OCI-LY1 (cell line): ENCODE data around the gene PLA2G6.

Source experiments
- H2AFZ ChIP-seq: fragments of 200-600 bp; sonication (generic), shearing (Covaris generic); 2 replicates; pipeline ENCODE4 v1.6.0; 2014; ENCODE audit warnings: antibody characterized with exemption, mild to moderate bottlenecking, low read length
- H3F3A ChIP-seq: fragments of 200-600 bp; sonication (generic), shearing (Covaris generic); 2 replicates; pipeline ENCODE4 v1.6.0; 2014; ENCODE audit warnings: mild to moderate bottlenecking, antibody characterized with exemption, low read length, moderate library complexity; ENCODE audit not compliant: insufficient read depth
- H3K27ac ChIP-seq: fragments of 200-600 bp; sonication (generic); 2 replicates; pipeline ENCODE4 v1.5.1; 2014; ENCODE audit warnings: low read length, mixed run types, mild to moderate bottlenecking, low read depth; ENCODE audit not compliant: poor library complexity, severe bottlenecking
- H3K27me3 ChIP-seq: fragments of 200-600 bp; sonication (generic); 2 replicates; pipeline ENCODE4 v1.6.0; 2014; ENCODE audit warnings: antibody characterized with exemption, mild to moderate bottlenecking, low read length, moderate library complexity; ENCODE audit not compliant: insufficient read depth
- H3K36me3 ChIP-seq: fragments of 200-600 bp; sonication (generic); 2 replicates; pipeline ENCODE4 v1.6.1; 2014; ENCODE audit warnings: mild to moderate bottlenecking, antibody characterized with exemption, low read length, moderate library complexity, mixed read lengths; ENCODE audit not compliant: insufficient read depth
- H3K4me1 ChIP-seq: fragments of 200-600 bp; sonication (generic); 2 replicates; pipeline ENCODE4 v1.5.1; 2014; ENCODE audit warnings: mild to moderate bottlenecking, low read length, moderate library complexity; ENCODE audit not compliant: insufficient read depth, severe bottlenecking
- H3K4me2 ChIP-seq: fragments of 200-600 bp; sonication (generic), shearing (Covaris generic); 2 replicates; pipeline ENCODE4 v1.6.1; 2014; ENCODE audit warnings: low read length
- H3K4me3 ChIP-seq: fragments of 200-600 bp; sonication (generic); 2 replicates; pipeline ENCODE4 v1.5.1; 2014; ENCODE audit warnings: low read length, low read depth, mild to moderate bottlenecking, mixed read lengths; ENCODE audit not compliant: poor library complexity, severe bottlenecking
- H3K79me2 ChIP-seq: fragments of 200-600 bp; shearing (Covaris generic); 2 replicates; pipeline ENCODE4 v1.6.1; 2016; ENCODE audit warnings: mixed run types, low read length, mixed read lengths; ENCODE audit not compliant: insufficient read depth
- H3K9ac ChIP-seq: fragments of 200-600 bp; sonication (generic), shearing (Covaris generic); 2 replicates; pipeline ENCODE4 v1.6.1; 2014; ENCODE audit warnings: mild to moderate bottlenecking, low read length, mixed read lengths
- H3K9me2 ChIP-seq: fragments of 200-600 bp; sonication (generic), shearing (Covaris generic); 2 replicates; pipeline ENCODE4 v1.6.1; 2014; ENCODE audit warnings: low read depth, mild to moderate bottlenecking, low read length, mixed read lengths
- H3K9me3 ChIP-seq: fragments of 200-600 bp; shearing (Covaris generic); 2 replicates; pipeline ENCODE4 v1.6.1; 2014; ENCODE audit warnings: low read length, mixed read lengths
- H4K20me1 ChIP-seq: fragments of 200-600 bp; sonication (generic), shearing (Covaris generic); 2 replicates; pipeline ENCODE4 v1.6.0; 2016; ENCODE audit warnings: mild to moderate bottlenecking, low read length; ENCODE audit not compliant: insufficient read depth
- CTCF ChIP-seq: fragments of 200-600 bp; sonication (generic), shearing (Covaris generic); IDR thresholded peaks from 2 replicates; pipeline ENCODE4 v1.5.1; 2017; ENCODE audit warnings: mild to moderate bottlenecking, antibody characterized with exemption, low read length, moderate library complexity, mixed read lengths
- EZH2 ChIP-seq: fragments of 200-600 bp; sonication (generic), shearing (Covaris generic); IDR thresholded peaks from 2 replicates; pipeline ENCODE4 v1.8.0; 2017; ENCODE audit warnings: borderline replicate concordance, mixed run types, mild to moderate bottlenecking, antibody characterized with exemption, low read length, moderate library complexity, mixed read lengths

Gene PLA2G6

GRCh38 chr22:38071421-38072321 lies 110.0 kb downstream of the PLA2G6 start:
- no peaks in the 10 kb centered on the region for H3K4me1 ChIP-seq
- no peaks in the 10 kb centered on the region for H4K20me1 ChIP-seq
- no peak overlapping the region for H3K9ac ChIP-seq
- no peak overlapping the region for H2AFZ ChIP-seq
- H3K36me3 ChIP-seq: peaks cover 15% of the 10 kb centered on the region; the same call in 1 of the 2 replicates
- no peaks in the 10 kb centered on the region for H3K79me2 ChIP-seq
- no peak for TF ChIP-seq EZH2
- TF ChIP-seq CTCF: no peak
- no peaks in the 10 kb centered on the region for H3F3A ChIP-seq
- H3K9me2 ChIP-seq: no peaks in the 10 kb centered on the region
- no peaks in the 10 kb centered on the region for H3K9me3 ChIP-seq
- no peak overlapping the region for H3K27ac ChIP-seq
- H3K4me3 ChIP-seq: no peak overlapping the region
- H3K27me3 ChIP-seq: no peaks in the 10 kb centered on the region
- no peak overlapping the region for H3K4me2 ChIP-seq

GRCh38 chr22:38070250-38070921 lies 111.2 kb downstream of the PLA2G6 start:
- Histone ChIP-seq H3K27ac (no peak overlapping the region), H3K9ac (no peak overlapping the region), H2AFZ (no peak overlapping the region), H3K9me2 (no peaks in the 10 kb centered on the region), H3K4me2 (no peak overlapping the region), H4K20me1 (no peaks in the 10 kb centered on the region), H3K4me3 (no peak overlapping the region), H3K27me3 (no peaks in the 10 kb centered on the region), H3K79me2 (no peaks in the 10 kb centered on the region), H3K9me3 (no peaks in the 10 kb centered on the region), H3K36me3 (peaks cover 19% of the 10 kb centered on the region; the same call in 1 of the 2 replicates), H3K4me1 (no peaks in the 10 kb centered on the region), H3F3A (no peaks in the 10 kb centered on the region)
- TF ChIP-seq EZH2 (no peak), CTCF (no peak)

- no peak overlapping the region for H3K9ac ChIP-seq
- H3K4me2 ChIP-seq: no peak overlapping the region
- H3K36me3 ChIP-seq: peaks cover 19% of the 10 kb centered on the region; the same call in 1 of the 2 replicates
- H3F3A ChIP-seq: no peaks in the 10 kb centered on the region
- no peak overlapping the region for H2AFZ ChIP-seq
- no peaks in the 10 kb centered on the region for H3K9me2 ChIP-seq
- no peak overlapping the region for H3K4me3 ChIP-seq
- no peaks in the 10 kb centered on the region for H4K20me1 ChIP-seq
- H3K27me3 ChIP-seq: no peaks in the 10 kb centered on the region
- no peaks in the 10 kb centered on the region for H3K9me3 ChIP-seq
- no peak overlapping the region for H3K27ac ChIP-seq
- TF ChIP-seq EZH2 (no peak), CTCF (peak; percentile 36; the same call in 1 of the 2 replicates)
- H3K4me1 ChIP-seq: no peaks in the 10 kb centered on the region
- no peaks in the 10 kb centered on the region for H3K79me2 ChIP-seq
These were observed 112.0 kb downstream of the PLA2G6 start for GRCh38 chr22:38069372-38070249.
